ENCODE results near the gene USP6NL. TPM values are rescaled to one million over a fixed set of nuclear protein-coding genes. Genes with fewer than 3 reads are reported as not detected.
"Not testable (repeated sequence)": the region's sequence is repeated elsewhere in the genome, so short reads cannot be mapped to it uniquely, and the experiment has no call there.

The USP6NL gene
- total RNA-seq, 1 donor, result 14.7 TPM

- no peak overlapping the region for H3K4me3 ChIP-seq (ENCODE audit: low read length)
- no peaks in the 10 kb centered on the region for H3K9me3 ChIP-seq (ENCODE audit: low read depth, low read length)
- H3K4me1 ChIP-seq (ENCODE audit: insufficient read depth, low read length), result no peaks in the 10 kb centered on the region
- H3K27me3 ChIP-seq (ENCODE audit: insufficient read depth, low read length), result no peaks in the 10 kb centered on the region
These were observed 170.3 kb downstream of the USP6NL start for GRCh38 chr10:11441151-11441535.

GRCh38 chr10:11440250-11441150 lies 170.9 kb downstream of the USP6NL start:
- H3K4me1 ChIP-seq (ENCODE audit: insufficient read depth, low read length), result no peaks in the 10 kb centered on the region
- no peaks in the 10 kb centered on the region for H3K27me3 ChIP-seq (ENCODE audit: insufficient read depth, low read length)
- H3K4me3 ChIP-seq (ENCODE audit: low read length), result no peak overlapping the region
- no peaks in the 10 kb centered on the region for H3K9me3 ChIP-seq (ENCODE audit: low read depth, low read length)

- no peaks in the 10 kb centered on the region for H3K4me1 ChIP-seq (ENCODE audit: insufficient read depth, low read length)
- H3K27me3 ChIP-seq (ENCODE audit: insufficient read depth, low read length), result no peaks in the 10 kb centered on the region
- no peaks in the 10 kb centered on the region for H3K9me3 ChIP-seq (ENCODE audit: low read depth, low read length)
- H3K4me3 ChIP-seq (ENCODE audit: low read length), result no peak overlapping the region
These were observed 171.9 kb downstream of the USP6NL start for GRCh38 chr10:11439523-11440053.

GRCh38 chr10:11437391-11438142 lies 173.9 kb downstream of the USP6NL start:
- Histone ChIP-seq H3K4me3 (ENCODE audit: low read length) (no peak overlapping the region), H3K4me1 (ENCODE audit: insufficient read depth, low read length) (no peaks in the 10 kb centered on the region), H3K9me3 (ENCODE audit: low read depth, low read length) (no peaks in the 10 kb centered on the region), H3K27me3 (ENCODE audit: insufficient read depth, low read length) (no peaks in the 10 kb centered on the region)

GRCh38 chr10:11436445-11436844 lies 175.0 kb downstream of the USP6NL start:
- H3K4me1 ChIP-seq (ENCODE audit: insufficient read depth, low read length); H3K4me3 ChIP-seq (ENCODE audit: low read length); H3K9me3 ChIP-seq (ENCODE audit: low read depth, low read length): not testable (repeated sequence)

GRCh38 chr10:11435581-11435981 lies 175.9 kb downstream of the USP6NL start:
- no peak overlapping the region for H3K4me3 ChIP-seq (ENCODE audit: low read length)
- no peaks in the 10 kb centered on the region for H3K27me3 ChIP-seq (ENCODE audit: insufficient read depth, low read length)
- no peaks in the 10 kb centered on the region for H3K9me3 ChIP-seq (ENCODE audit: low read depth, low read length)
- no peaks in the 10 kb centered on the region for H3K4me1 ChIP-seq (ENCODE audit: insufficient read depth, low read length)

More at GRCh38 chr10:11436445-11436844, 175.0 kb downstream of the USP6NL start:
- H3K27me3 ChIP-seq (ENCODE audit: insufficient read depth, low read length), result not testable (repeated sequence)

- H3K9me3 ChIP-seq (ENCODE audit: low read depth, low read length), result no peaks in the 10 kb centered on the region
- no peaks in the 10 kb centered on the region for H3K27me3 ChIP-seq (ENCODE audit: insufficient read depth, low read length)
- no peak overlapping the region for H3K4me3 ChIP-seq (ENCODE audit: low read length)
- H3K4me1 ChIP-seq (ENCODE audit: insufficient read depth, low read length), result no peaks in the 10 kb centered on the region
These were observed 177.1 kb downstream of the USP6NL start for GRCh38 chr10:11434324-11434723.

GRCh38 chr10:11433657-11434056 lies 177.8 kb downstream of the USP6NL start:
- Histone ChIP-seq H3K9me3 (ENCODE audit: low read depth, low read length) (no peaks in the 10 kb centered on the region), H3K27me3 (ENCODE audit: insufficient read depth, low read length) (no peaks in the 10 kb centered on the region), H3K4me3 (ENCODE audit: low read length) (no peak overlapping the region), H3K4me1 (ENCODE audit: insufficient read depth, low read length) (no peaks in the 10 kb centered on the region)

- Histone ChIP-seq H3K4me3 (ENCODE audit: low read length) (no peak overlapping the region), H3K9me3 (ENCODE audit: low read depth, low read length) (no peaks in the 10 kb centered on the region), H3K4me1 (ENCODE audit: insufficient read depth, low read length) (no peaks in the 10 kb centered on the region), H3K27me3 (ENCODE audit: insufficient read depth, low read length) (no peaks in the 10 kb centered on the region)
These were observed 180.3 kb downstream of the USP6NL start for GRCh38 chr10:11431216-11431555.

GRCh38 chr10:11430421-11431215 lies 180.8 kb downstream of the USP6NL start:
- Histone ChIP-seq H3K27me3 (ENCODE audit: insufficient read depth, low read length) (no peaks in the 10 kb centered on the region), H3K4me3 (ENCODE audit: low read length) (no peak overlapping the region), H3K4me1 (ENCODE audit: insufficient read depth, low read length) (no peaks in the 10 kb centered on the region), H3K9me3 (ENCODE audit: low read depth, low read length) (no peaks in the 10 kb centered on the region)

GRCh38 chr10:11429439-11430052 lies 181.9 kb downstream of the USP6NL start:
- Histone ChIP-seq H3K27me3 (ENCODE audit: insufficient read depth, low read length) (no peaks in the 10 kb centered on the region), H3K4me3 (ENCODE audit: low read length) (no peak overlapping the region), H3K9me3 (ENCODE audit: low read depth, low read length) (no peaks in the 10 kb centered on the region), H3K4me1 (ENCODE audit: insufficient read depth, low read length) (no peaks in the 10 kb centered on the region)

- Histone ChIP-seq H3K4me3 (ENCODE audit: low read length) (no peak overlapping the region), H3K27me3 (ENCODE audit: insufficient read depth, low read length) (no peaks in the 10 kb centered on the region), H3K9me3 (ENCODE audit: low read depth, low read length) (no peaks in the 10 kb centered on the region), H3K4me1 (ENCODE audit: insufficient read depth, low read length) (no peaks in the 10 kb centered on the region)
These were observed 185.8 kb downstream of the USP6NL start for GRCh38 chr10:11425676-11426075.

- no peaks in the 10 kb centered on the region for H3K9me3 ChIP-seq (ENCODE audit: low read depth, low read length)
- H3K4me3 ChIP-seq (ENCODE audit: low read length), result no peak overlapping the region
- no peaks in the 10 kb centered on the region for H3K4me1 ChIP-seq (ENCODE audit: insufficient read depth, low read length)
- no peaks in the 10 kb centered on the region for H3K27me3 ChIP-seq (ENCODE audit: insufficient read depth, low read length)
These were observed 186.2 kb downstream of the USP6NL start for GRCh38 chr10:11425296-11425610.

- H3K4me1 ChIP-seq (ENCODE audit: insufficient read depth, low read length), result no peaks in the 10 kb centered on the region
- H3K9me3 ChIP-seq (ENCODE audit: low read depth, low read length), result peaks cover 3% of the 10 kb centered on the region
- no peak overlapping the region for H3K4me3 ChIP-seq (ENCODE audit: low read length)
- no peaks in the 10 kb centered on the region for H3K27me3 ChIP-seq (ENCODE audit: insufficient read depth, low read length)
These were observed 186.8 kb downstream of the USP6NL start for GRCh38 chr10:11424456-11425295.
